ENCODE data around the gene TOR1B. TPM values are rescaled to one million over a fixed set of nuclear protein-coding genes. Genes with fewer than 3 reads are reported as not detected.

TOR1B gene
- total and polyA plus RNA-seq, 2 of the 4 experiments (the other 2 are of a cell fraction) = 15.6 to 21.0 TPM

DNA sequence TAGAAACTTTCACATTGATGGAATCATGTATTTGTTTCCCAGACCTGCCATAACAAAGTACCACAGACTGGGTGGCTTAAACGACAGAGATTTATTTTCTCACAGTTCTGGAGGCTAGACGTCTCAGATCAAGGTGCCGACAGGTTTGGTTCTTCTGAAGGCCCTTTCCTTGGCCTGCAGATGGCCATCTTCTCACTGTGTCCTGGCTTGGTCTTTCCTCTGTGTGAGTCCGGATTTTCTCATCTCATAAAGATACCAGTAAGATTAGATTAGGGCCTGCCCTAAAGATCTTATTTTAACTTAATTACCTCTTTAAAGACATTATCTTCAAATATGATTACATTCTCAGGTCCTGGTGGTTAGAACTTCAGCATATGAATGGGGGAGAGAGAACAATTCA is 38.1 kb downstream of the TOR1B start:
- H3K4me2 ChIP-seq (ENCODE audit: low read depth, low read length) = no peak overlapping the region
- H3K9ac ChIP-seq (ENCODE audit: low read depth, low read length) = no peak overlapping the region
- H2BK20ac ChIP-seq (ENCODE audit: low read depth, low read length) = no peak overlapping the region
- H3K9me1 ChIP-seq (ENCODE audit: insufficient read depth, low read length) = peaks cover 14% of the 10 kb centered on the region
- no peak overlapping the region for H2BK120ac ChIP-seq (ENCODE audit: low read depth, low read length)
- no peak overlapping the region for H2AFZ ChIP-seq (replicated peaks; ENCODE audit: low read length, poor library complexity)
- BruUV-seq (replicated peaks) = no TSS peak
- H3K27ac ChIP-seq (ENCODE audit: insufficient read depth, low read length) = no peak overlapping the region
- H2BK5ac ChIP-seq (ENCODE audit: low read depth, low read length, poor library complexity, severe bottlenecking) = no peak overlapping the region
- H3K4ac ChIP-seq (ENCODE audit: low read depth, low read length) = no peak overlapping the region
- H3K18ac ChIP-seq (ENCODE audit: low read depth, low read length) = no peak overlapping the region
- no peak overlapping the region for H3K4me3 ChIP-seq (ENCODE audit: insufficient read depth, low read depth, low read length)
- H2BK15ac ChIP-seq (ENCODE audit: low read depth, low read length) = no peak overlapping the region
- DNase-seq (no peak), ATAC-seq (ENCODE audit: low read depth) (no peak)
- peaks cover 7% of the 10 kb centered on the region for H3K36me3 ChIP-seq (ENCODE audit: control insufficient read depth, insufficient read depth, low read length)
- no peak overlapping the region for H2AK9ac ChIP-seq (replicated peaks; ENCODE audit: low read depth, low read length, poor library complexity)
- CTCF ChIA-PET = no interaction called here
- in situ Hi-C loops (cut with MboI; ENCODE audit: low sequenced_read_pairs) (no loop called here), dilution Hi-C loops (cut with HindIII; ENCODE audit: low sequenced_read_pairs, unreplicated experiment) (no loop called here), intact Hi-C loops (cut with micrococcal nuclease) (no loop called here)
- H3K23ac ChIP-seq (ENCODE audit: low read depth, low read length) = no peak overlapping the region
- no peak overlapping the region for H4K8ac ChIP-seq (ENCODE audit: low read depth in 2 of 2, low read length in 2 of 2)
- H3K79me1 ChIP-seq (ENCODE audit: low read depth in 1 of 2, low read length in 2 of 2) = peaks cover 29 to 53% of the 10 kb centered on the region in 2 experiments
- no peak overlapping the region for H4K5ac ChIP-seq (ENCODE audit: low read depth, low read length)
- TF ChIP-seq BHLHE40 (IDR thresholded peaks at IDR 0.05; ENCODE audit: low read depth, low read length) = no peak
- no peak for TF ChIP-seq RAD21 (IDR thresholded peaks at IDR 0.05; ENCODE audit: low read length)
- TF ChIP-seq MAFK (IDR thresholded peaks at IDR 0.05; ENCODE audit: low read depth, low read length) = no peak
- TF ChIP-seq POLR2A (IDR thresholded peaks at IDR 0.05; ENCODE audit: low read depth, low read length) = no peak
- no peak for TF ChIP-seq MAZ (IDR thresholded peaks at IDR 0.05; ENCODE audit: borderline replicate concordance, low read depth, low read length)
- TF ChIP-seq RFX5 (IDR thresholded peaks at IDR 0.05; ENCODE audit: low read depth, low read length) = no peak
- TF ChIP-seq, protein P1, sequence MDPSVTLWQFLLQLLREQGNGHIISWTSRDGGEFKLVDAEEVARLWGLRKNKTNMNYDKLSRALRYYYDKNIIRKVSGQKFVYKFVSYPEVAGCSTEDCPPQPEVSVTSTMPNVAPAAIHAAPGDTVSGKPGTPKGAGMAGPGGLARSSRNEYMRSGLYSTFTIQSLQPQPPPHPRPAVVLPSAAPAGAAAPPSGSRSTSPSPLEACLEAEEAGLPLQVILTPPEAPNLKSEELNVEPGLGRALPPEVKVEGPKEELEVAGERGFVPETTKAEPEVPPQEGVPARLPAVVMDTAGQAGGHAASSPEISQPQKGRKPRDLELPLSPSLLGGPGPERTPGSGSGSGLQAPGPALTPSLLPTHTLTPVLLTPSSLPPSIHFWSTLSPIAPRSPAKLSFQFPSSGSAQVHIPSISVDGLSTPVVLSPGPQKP (IDR thresholded peaks at IDR 0.05; ENCODE audit: borderline replicate concordance, low read depth, low read length) = no peak
- TF ChIP-seq RCOR1 (IDR thresholded peaks at IDR 0.05; ENCODE audit: insufficient replicate concordance, low read length) = no peak
- TF ChIP-seq, protein P2, sequence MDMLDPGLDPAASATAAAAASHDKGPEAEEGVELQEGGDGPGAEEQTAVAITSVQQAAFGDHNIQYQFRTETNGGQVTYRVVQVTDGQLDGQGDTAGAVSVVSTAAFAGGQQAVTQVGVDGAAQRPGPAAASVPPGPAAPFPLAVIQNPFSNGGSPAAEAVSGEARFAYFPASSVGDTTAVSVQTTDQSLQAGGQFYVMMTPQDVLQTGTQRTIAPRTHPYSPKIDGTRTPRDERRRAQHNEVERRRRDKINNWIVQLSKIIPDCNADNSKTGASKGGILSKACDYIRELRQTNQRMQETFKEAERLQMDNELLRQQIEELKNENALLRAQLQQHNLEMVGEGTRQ (IDR thresholded peaks at IDR 0.05; ENCODE audit: low read depth, low read length) = no peak
- TF ChIP-seq NFE2L2 (IDR thresholded peaks at IDR 0.05; ENCODE audit: low read depth, low read length) = no peak
- no peak for TF ChIP-seq SMC3 (IDR thresholded peaks at IDR 0.05; ENCODE audit: low read depth, low read length)
- TF ChIP-seq FOS (IDR thresholded peaks at IDR 0.05; ENCODE audit: low read depth, low read length) = no peak
- TF ChIP-seq, protein P3, sequence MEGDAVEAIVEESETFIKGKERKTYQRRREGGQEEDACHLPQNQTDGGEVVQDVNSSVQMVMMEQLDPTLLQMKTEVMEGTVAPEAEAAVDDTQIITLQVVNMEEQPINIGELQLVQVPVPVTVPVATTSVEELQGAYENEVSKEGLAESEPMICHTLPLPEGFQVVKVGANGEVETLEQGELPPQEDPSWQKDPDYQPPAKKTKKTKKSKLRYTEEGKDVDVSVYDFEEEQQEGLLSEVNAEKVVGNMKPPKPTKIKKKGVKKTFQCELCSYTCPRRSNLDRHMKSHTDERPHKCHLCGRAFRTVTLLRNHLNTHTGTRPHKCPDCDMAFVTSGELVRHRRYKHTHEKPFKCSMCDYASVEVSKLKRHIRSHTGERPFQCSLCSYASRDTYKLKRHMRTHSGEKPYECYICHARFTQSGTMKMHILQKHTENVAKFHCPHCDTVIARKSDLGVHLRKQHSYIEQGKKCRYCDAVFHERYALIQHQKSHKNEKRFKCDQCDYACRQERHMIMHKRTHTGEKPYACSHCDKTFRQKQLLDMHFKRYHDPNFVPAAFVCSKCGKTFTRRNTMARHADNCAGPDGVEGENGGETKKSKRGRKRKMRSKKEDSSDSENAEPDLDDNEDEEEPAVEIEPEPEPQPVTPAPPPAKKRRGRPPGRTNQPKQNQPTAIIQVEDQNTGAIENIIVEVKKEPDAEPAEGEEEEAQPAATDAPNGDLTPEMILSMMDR (conservative IDR thresholded peaks at IDR 0.05; ENCODE audit: low read depth, low read length) = no peak
- TF ChIP-seq CHD1 (IDR thresholded peaks at IDR 0.05; ENCODE audit: low read depth, low read length) = no peak
- TF ChIP-seq CEBPB (IDR thresholded peaks at IDR 0.05; ENCODE audit: low read depth, low read length) = no peak
- no peak for TF ChIP-seq MXI1 (IDR thresholded peaks at IDR 0.05; ENCODE audit: borderline replicate concordance, low read depth, low read length)
- no peaks in the 10 kb centered on the region for H3K9me3 ChIP-seq (ENCODE audit: control insufficient read depth, insufficient read depth, low read length)
- peaks cover 16% of the 10 kb centered on the region for H4K20me1 ChIP-seq (ENCODE audit: insufficient read depth, low read length)
- H4K91ac ChIP-seq (ENCODE audit: insufficient read depth, low read depth, low read length) = no peak overlapping the region
- POLR2A ChIA-PET (ENCODE audit: unreplicated experiment) = no interaction called here
- no CpG with 5 or more reads among the region's 4 CpGs for WGBS, 2 experiments (ENCODE audit: extremely low coverage in 2 of 2, insufficient read length in 1 of 2)
- no peak overlapping the region for H3K56ac ChIP-seq (ENCODE audit: extremely low read depth, insufficient read depth, low read length)
- H3K14ac ChIP-seq (replicated peaks; ENCODE audit: low read depth, low read length) = no peak overlapping the region
- peaks cover 13% of the 10 kb centered on the region for H3K4me1 ChIP-seq (ENCODE audit: control insufficient read depth, insufficient read depth, low read length)
- H3K27me3 ChIP-seq (ENCODE audit: control insufficient read depth, insufficient read depth, low read length) = no peaks in the 10 kb centered on the region
- no peak overlapping the region for H2AK5ac ChIP-seq (ENCODE audit: low read depth, low read length)

All from IMR-90 (cell line).